ENCODE results near the gene CHN2. TPM values are rescaled to one million over a fixed set of nuclear protein-coding genes. Genes with fewer than 3 reads are reported as not detected.

CHN2 gene
- total RNA-seq, 1 experiment from 2014 or later: 7.7 TPM

GRCh38 chr7:29192811-29193210 is 1.8 kb upstream of the CHN2 start:
- Histone ChIP-seq H3K36me3 (ENCODE audit: low read depth, low read length) (no peaks in the 10 kb centered on the region), H4K20me1 (ENCODE audit: low read length) (no peaks in the 10 kb centered on the region), H3K4me1 (ENCODE audit: insufficient read depth, low read length) (peaks cover 18% of the 10 kb centered on the region), H3K9me3 (ENCODE audit: low read length) (no peaks in the 10 kb centered on the region), H3K27ac (ENCODE audit: low read length) (no peak overlapping the region), H3K9ac (ENCODE audit: low read length) (no peak overlapping the region), H3K79me2 (ENCODE audit: low read length) (no peaks in the 10 kb centered on the region), H3K4me2 (ENCODE audit: low read length) (no peak overlapping the region), H3K27me3 (ENCODE audit: low read length) (no peaks in the 10 kb centered on the region), H3K4me3 (ENCODE audit: low read length) (no peak overlapping the region), H3K9me2 (replicated peaks; ENCODE audit: low read length) (no peaks in the 10 kb centered on the region), H3F3A (ENCODE audit: low read length, unreplicated experiment) (no peaks in the 10 kb centered on the region), H2AFZ (ENCODE audit: low read length) (no peak overlapping the region)
- ChIA-PET CTCF (no interaction called here), POLR2A (ENCODE audit: unreplicated experiment) (no interaction called here)
- ATAC-seq (no peak), DNase-seq (no peak)
- no TSS peak for BruUV-seq (replicated peaks)
- intact Hi-C loops (cut with micrococcal nuclease): loop anchor here (10.0 kb wide), 1 partner anchor 412 kb away; no protein-coding TSS in a partner anchor
- TF ChIP-seq EZH2 (IDR thresholded peaks at IDR 0.05; ENCODE audit: low read length, unreplicated experiment): no peak
- TF ChIP-seq, protein P1, sequence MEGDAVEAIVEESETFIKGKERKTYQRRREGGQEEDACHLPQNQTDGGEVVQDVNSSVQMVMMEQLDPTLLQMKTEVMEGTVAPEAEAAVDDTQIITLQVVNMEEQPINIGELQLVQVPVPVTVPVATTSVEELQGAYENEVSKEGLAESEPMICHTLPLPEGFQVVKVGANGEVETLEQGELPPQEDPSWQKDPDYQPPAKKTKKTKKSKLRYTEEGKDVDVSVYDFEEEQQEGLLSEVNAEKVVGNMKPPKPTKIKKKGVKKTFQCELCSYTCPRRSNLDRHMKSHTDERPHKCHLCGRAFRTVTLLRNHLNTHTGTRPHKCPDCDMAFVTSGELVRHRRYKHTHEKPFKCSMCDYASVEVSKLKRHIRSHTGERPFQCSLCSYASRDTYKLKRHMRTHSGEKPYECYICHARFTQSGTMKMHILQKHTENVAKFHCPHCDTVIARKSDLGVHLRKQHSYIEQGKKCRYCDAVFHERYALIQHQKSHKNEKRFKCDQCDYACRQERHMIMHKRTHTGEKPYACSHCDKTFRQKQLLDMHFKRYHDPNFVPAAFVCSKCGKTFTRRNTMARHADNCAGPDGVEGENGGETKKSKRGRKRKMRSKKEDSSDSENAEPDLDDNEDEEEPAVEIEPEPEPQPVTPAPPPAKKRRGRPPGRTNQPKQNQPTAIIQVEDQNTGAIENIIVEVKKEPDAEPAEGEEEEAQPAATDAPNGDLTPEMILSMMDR (conservative IDR thresholded peaks at IDR 0.05; ENCODE audit: low read depth, low read length): no peak
- TF ChIP-seq EZH2phosphoT487 (IDR thresholded peaks at IDR 0.05; ENCODE audit: borderline replicate concordance, low read length): no peak

- Histone ChIP-seq H3K4me1 (ENCODE audit: insufficient read depth, low read length) (peaks cover 18% of the 10 kb centered on the region), H2AFZ (ENCODE audit: low read length) (peak overlapping the region; percentile 93), H3K27ac (ENCODE audit: low read length) (no peak overlapping the region), H3K36me3 (ENCODE audit: low read depth, low read length) (no peaks in the 10 kb centered on the region), H4K20me1 (ENCODE audit: low read length) (no peaks in the 10 kb centered on the region), H3F3A (ENCODE audit: low read length, unreplicated experiment) (no peaks in the 10 kb centered on the region), H3K79me2 (ENCODE audit: low read length) (no peaks in the 10 kb centered on the region), H3K4me3 (ENCODE audit: low read length) (peak overlapping the region; percentile 93), H3K4me2 (ENCODE audit: low read length) (peak overlapping the region; percentile 92), H3K27me3 (ENCODE audit: low read length) (no peaks in the 10 kb centered on the region), H3K9me3 (ENCODE audit: low read length) (no peaks in the 10 kb centered on the region), H3K9ac (ENCODE audit: low read length) (no peak overlapping the region), H3K9me2 (replicated peaks; ENCODE audit: low read length) (no peaks in the 10 kb centered on the region)
- intact Hi-C loops (cut with micrococcal nuclease): loop anchor here (10.0 kb wide), 1 partner anchor 411 kb away; no protein-coding TSS in a partner anchor
- no peak for DNase-seq
- BruUV-seq (replicated peaks): no TSS peak
- ChIA-PET POLR2A (ENCODE audit: unreplicated experiment) (no interaction called here), CTCF (no interaction called here)
- TF ChIP-seq, protein P1 (conservative IDR thresholded peaks at IDR 0.05; ENCODE audit: low read depth, low read length): no peak
- no peak for TF ChIP-seq EZH2 (IDR thresholded peaks at IDR 0.05; ENCODE audit: low read length, unreplicated experiment)
- TF ChIP-seq EZH2phosphoT487 (IDR thresholded peaks at IDR 0.05; ENCODE audit: borderline replicate concordance, low read length): no peak
- peak; percentile 1; the same call in 1 of the 2 replicates for ATAC-seq
Measured at GRCh38 chr7:29193316-29194205, 1.0 kb upstream of the CHN2 start.

GRCh38 chr7:29194206-29194593 is 375 bp upstream of the CHN2 start:
- H3K9ac ChIP-seq (ENCODE audit: low read length): peak overlapping the region; percentile 47
- H3K36me3 ChIP-seq (ENCODE audit: low read depth, low read length): no peaks in the 10 kb centered on the region
- peak overlapping the region; percentile 92 for H3K4me2 ChIP-seq (ENCODE audit: low read length)
- H3K9me3 ChIP-seq (ENCODE audit: low read length): no peaks in the 10 kb centered on the region
- no peaks in the 10 kb centered on the region for H3K9me2 ChIP-seq (replicated peaks; ENCODE audit: low read length)
- no peaks in the 10 kb centered on the region for H3K27me3 ChIP-seq (ENCODE audit: low read length)
- H3K4me1 ChIP-seq (ENCODE audit: insufficient read depth, low read length): peaks cover 18% of the 10 kb centered on the region
- H3K27ac ChIP-seq (ENCODE audit: low read length): no peak overlapping the region
- CTCF ChIA-PET: no interaction called here
- H3K79me2 ChIP-seq (ENCODE audit: low read length): no peaks in the 10 kb centered on the region
- TF ChIP-seq EZH2phosphoT487 (IDR thresholded peaks at IDR 0.05; ENCODE audit: borderline replicate concordance, low read length) (no peak), EZH2 (IDR thresholded peaks at IDR 0.05; ENCODE audit: low read length, unreplicated experiment) (no peak)
- TF ChIP-seq, protein P1 (conservative IDR thresholded peaks at IDR 0.05; ENCODE audit: low read depth, low read length): no peak
- H3F3A ChIP-seq (ENCODE audit: low read length, unreplicated experiment): no peaks in the 10 kb centered on the region
- no peak for DNase-seq
- POLR2A ChIA-PET (ENCODE audit: unreplicated experiment): no interaction called here
- intact Hi-C loops (cut with micrococcal nuclease): loop anchor here (10.0 kb wide), 1 partner anchor 411 kb away; no protein-coding TSS in a partner anchor
- peak overlapping the region; percentile 93 for H2AFZ ChIP-seq (ENCODE audit: low read length)
- BruUV-seq (replicated peaks): no TSS peak
- H4K20me1 ChIP-seq (ENCODE audit: low read length): no peaks in the 10 kb centered on the region
- peak; percentile 9 for ATAC-seq
- H3K4me3 ChIP-seq (ENCODE audit: low read length): peak overlapping the region; percentile 93
